Muscle of arm (tissue), 14 donors: ENCODE measurements around the gene PRKAB2. TPM values are rescaled to one million over a fixed set of nuclear protein-coding genes. Genes with fewer than 3 reads are reported as not detected.
"Not testable (repeated sequence)": the region's sequence is repeated elsewhere in the genome, so short reads cannot be mapped to it uniquely, and the experiment has no call there.

Experiments
- DNase-seq: peaks from one replicate; pipeline ENCODE4 v3.0.0-alpha.2; 2013
- long read RNA-seq, 11 donors: transcript quantifications; one replicate each; lab custom pipeline, GENCODE V29; 2026
- polyA plus RNA-seq, 12 donors: library from polyadenylated mRNA; unstranded; fragments of 120-200 nt; gene quantifications; one replicate each; pipeline ENCODE4 v1.2.1, GENCODE V29; 2013; ENCODE audit not compliant: insufficient read length in 12 of 12

Gene PRKAB2
- polyA plus RNA-seq, result 10 to 100 TPM in 11 of 12 donors, not detected in 1; 27.4 to 65.6 (median 44.2) TPM
- long read RNA-seq, donor 1, full-length matches to known transcripts, result 5 of 13 reads
- long read RNA-seq, donor 1, partial matches to known transcripts, result 8 of 13 reads
- long read RNA-seq, donor 1, other reads (novel, unspliced or antisense), result 0 of 13 reads
- long read RNA-seq, donor 2, full-length matches to known transcripts, result 8 of 23 reads
- long read RNA-seq, donor 2, partial matches to known transcripts, result 15 of 23 reads
- long read RNA-seq, donor 2, other reads (novel, unspliced or antisense), result 0 of 23 reads
- long read RNA-seq, donor 3, full-length matches to known transcripts, result 1 of 1 reads
- long read RNA-seq, donor 3, partial matches to known transcripts, result 0 of 1 reads
- long read RNA-seq, donor 3, other reads (novel, unspliced or antisense), result 0 of 1 reads
- long read RNA-seq, donor 4, full-length matches to known transcripts, result 3 of 3 reads
- long read RNA-seq, donor 4, partial matches to known transcripts, result 0 of 3 reads
- long read RNA-seq, donor 4, other reads (novel, unspliced or antisense), result 0 of 3 reads
- long read RNA-seq, donor 5, full-length matches to known transcripts, result 15 of 23 reads
- long read RNA-seq, donor 5, partial matches to known transcripts, result 8 of 23 reads
- long read RNA-seq, donor 5, other reads (novel, unspliced or antisense), result 0 of 23 reads
- long read RNA-seq, donor 6, full-length matches to known transcripts, result 4 of 4 reads
- long read RNA-seq, donor 6, partial matches to known transcripts, result 0 of 4 reads
- long read RNA-seq, donor 6, other reads (novel, unspliced or antisense), result 0 of 4 reads
- long read RNA-seq, donor 7, full-length matches to known transcripts, result 6 of 6 reads
- long read RNA-seq, donor 7, partial matches to known transcripts, result 0 of 6 reads
- long read RNA-seq, donor 7, other reads (novel, unspliced or antisense), result 0 of 6 reads
- long read RNA-seq, donor 8, full-length matches to known transcripts, result 13 of 24 reads
- long read RNA-seq, donor 8, partial matches to known transcripts, result 11 of 24 reads
- long read RNA-seq, donor 8, other reads (novel, unspliced or antisense), result 0 of 24 reads
- long read RNA-seq, donor 9, full-length matches to known transcripts, result 7 of 7 reads
- long read RNA-seq, donor 9, partial matches to known transcripts, result 0 of 7 reads
- long read RNA-seq, donor 9, other reads (novel, unspliced or antisense), result 0 of 7 reads
- long read RNA-seq, donor 10, full-length matches to known transcripts, result 10 of 22 reads
- long read RNA-seq, donor 10, partial matches to known transcripts, result 12 of 22 reads
- long read RNA-seq, donor 10, other reads (novel, unspliced or antisense), result 0 of 22 reads
- long read RNA-seq, donor 11, full-length matches to known transcripts, result 9 of 9 reads
- long read RNA-seq, donor 11, partial matches to known transcripts, result 0 of 9 reads
- long read RNA-seq, donor 11, other reads (novel, unspliced or antisense), result 0 of 9 reads

- DNase-seq, result peak; percentile 96
Measured at GRCh38 chr1:147172168-147173016, at the start of gene PRKAB2. Gene PRKAB2, minus strand, starts transcription at chr1:147172470. Its CDS starts 326 bp downstream, at chr1:147172144.

- no peak for DNase-seq
Measured at GRCh38 chr1:147218606-147219005, 46.3 kb upstream of the PRKAB2 start.

GRCh38 chr1:147217141-147217540 is 44.9 kb upstream of the PRKAB2 start:
- DNase-seq, result no peak

- DNase-seq, result no peak
Measured at GRCh38 chr1:147216124-147216523, 43.9 kb upstream of the PRKAB2 start.

GRCh38 chr1:147215540-147215916 is 43.3 kb upstream of the PRKAB2 start:
- DNase-seq, result no peak

GRCh38 chr1:147214842-147215539 is 42.7 kb upstream of the PRKAB2 start:
- DNase-seq, result no peak

GRCh38 chr1:147214325-147214724 is 42.1 kb upstream of the PRKAB2 start:
- no peak for DNase-seq

- no peak for DNase-seq
Measured at GRCh38 chr1:147213271-147213670, 41.0 kb upstream of the PRKAB2 start.

GRCh38 chr1:147211577-147211976 is 39.3 kb upstream of the PRKAB2 start:
- no peak for DNase-seq

GRCh38 chr1:147210987-147211386 is 38.7 kb upstream of the PRKAB2 start:
- DNase-seq, result no peak

GRCh38 chr1:147209825-147210821 is 37.9 kb upstream of the PRKAB2 start:
- DNase-seq, result no peak

- DNase-seq, result no peak
Measured at GRCh38 chr1:147208619-147209018, 36.3 kb upstream of the PRKAB2 start.

- DNase-seq, result no peak
Measured at GRCh38 chr1:147207192-147207591, 34.9 kb upstream of the PRKAB2 start.

GRCh38 chr1:147204080-147204479 is 31.8 kb upstream of the PRKAB2 start:
- DNase-seq, result no peak

GRCh38 chr1:147202576-147202975 is 30.3 kb upstream of the PRKAB2 start:
- DNase-seq, result no peak

GRCh38 chr1:147201786-147202185 is 29.5 kb upstream of the PRKAB2 start:
- DNase-seq, result no peak

- no peak for DNase-seq
Measured at GRCh38 chr1:147201276-147201675, 29.0 kb upstream of the PRKAB2 start.

GRCh38 chr1:147197324-147197723 is 25.1 kb upstream of the PRKAB2 start:
- not testable (repeated sequence) for DNase-seq

GRCh38 chr1:147189514-147189913 is 17.2 kb upstream of the PRKAB2 start:
- no peak for DNase-seq
